Esophagus squamous epithelium (tissue), 5 donors: ENCODE data around the gene OSBPL5. TPM values are rescaled to one million over a fixed set of nuclear protein-coding genes. Genes with fewer than 3 reads are reported as not detected.
A peak's percentile ranks its signal among the peaks of the same experiment; 100 is the strongest.

Experiments
- DNase-seq: peaks from one replicate; lab custom pipeline; 2025; lab: John Stamatoyannopoulos, UW
- H3K27ac ChIP-seq, 4 donors: fragments of 200-600 bp; sonication (generic); one replicate each; pipeline ENCODE4 v1.5.1; 2016 to 2019; ENCODE audit warnings: mild to moderate bottlenecking in 1 of 4
- H3K27me3 ChIP-seq, 4 donors: fragments of 200-600 bp; sonication (generic); 1 replicate in 3 of 4; 2 replicates in 1 of 4; pipeline versions ENCODE4 v1.5.1 to v1.6.0; 2017 to 2021; ENCODE audit warnings: antibody characterized with exemption in 1 of 4
- H3K36me3 ChIP-seq, 3 donors: fragments of 200-600 bp; sonication (generic); one replicate each; pipeline ENCODE4 v1.5.1; 2016 to 2019
- H3K4me1 ChIP-seq, 3 donors: fragments of 200-600 bp; sonication (generic); one replicate each; pipeline ENCODE4 v1.5.1; 2017 to 2019
- H3K4me3 ChIP-seq, 4 donors: fragments of 200-600 bp; sonication (generic); 1 replicate in 3 of 4; 2 replicates in 1 of 4; pipeline ENCODE4 v1.5.1; 2016 to 2019; ENCODE audit warnings: mild to moderate bottlenecking in 2 of 4, moderate library complexity in 1 of 4
- H3K9me3 ChIP-seq, 3 donors: fragments of 200-600 bp; sonication (generic); one replicate each; pipeline ENCODE4 v1.5.1; 2016 to 2019
- POLR2A ChIP-seq, 4 donors: fragments of 450-650 bp; IDR thresholded peaks; one replicate each; pipeline ENCODE4 v1.6.1; 2017; ENCODE audit warnings: antibody characterized with exemption in 4 of 4, mild to moderate bottlenecking in 4 of 4, moderate library complexity in 3 of 4
- WGBS, 2 donors: methylation state at CpG; one replicate each; pipeline ENCODE4 v1.1.5; 2018; 5-methylcytosine and 5-hydroxymethylcytosine counted together
- intact Hi-C: fragments of 100-400 bp; cut with DNase I; formaldehyde crosslinking; loops from one replicate; pipeline ENCODE4 v1.15.0; 2022
- total RNA-seq, 4 donors: library from RNA; depleted of rRNA; stranded (reverse); fragments of >200 nt; gene quantifications; one replicate each; pipeline ENCODE4 v1.1.0, GENCODE V29; 2016
- TF ChIP-seq, protein P1 (sequence below), 6 experiments: fragments of 450-650 bp in 4 of 6; fragments of 200-600 bp in 2 of 6; sonication (generic) in 2 of 6; IDR thresholded peaks; one replicate each; pipeline ENCODE4 v1.5.1; 2016 to 2019; ENCODE audit warnings: antibody characterized with exemption in 6 of 6, mild to moderate bottlenecking in 4 of 6, moderate library complexity in 4 of 6
- donor health status: DM: yes; HTN: yes; CAD: no.

OSBPL5 gene
- total RNA-seq, 4 donors from 2014 or later, result 11.9 to 30.9 (median 17.9) TPM

DNA sequence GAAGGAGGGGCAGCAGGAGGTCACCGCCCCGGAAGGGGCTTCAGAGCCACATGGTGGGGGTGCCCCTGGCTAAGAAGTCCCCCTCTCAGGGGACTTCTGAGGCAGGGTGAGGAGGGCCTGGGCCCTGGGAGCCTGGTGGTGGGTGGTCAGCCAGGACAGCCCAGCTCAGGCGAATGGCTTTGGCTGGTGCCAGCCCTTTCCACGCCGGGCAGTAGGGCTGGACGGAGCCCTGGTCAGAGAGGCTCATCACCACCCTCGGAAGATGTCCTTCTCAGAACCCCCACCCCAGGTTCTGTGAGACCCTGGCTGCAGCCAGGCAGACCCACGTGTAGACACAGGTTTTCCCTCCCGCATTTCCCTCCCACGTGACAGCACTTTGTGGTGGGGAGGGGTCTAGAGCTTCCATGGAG lies 35.9 kb downstream of the OSBPL5 start:
- H3K36me3 ChIP-seq, result peaks cover 0 to 26% (median 0%) of the 10 kb centered on the region in 3 donors
- no peak for DNase-seq
- intact Hi-C loops, result no loop called here
- no peaks in the 10 kb centered on the region for H3K9me3 ChIP-seq
- no peaks in the 10 kb centered on the region for H3K27me3 ChIP-seq
- TF ChIP-seq POLR2A (IDR thresholded peaks at IDR 0.05), result no peak
- TF ChIP-seq, protein P1, sequence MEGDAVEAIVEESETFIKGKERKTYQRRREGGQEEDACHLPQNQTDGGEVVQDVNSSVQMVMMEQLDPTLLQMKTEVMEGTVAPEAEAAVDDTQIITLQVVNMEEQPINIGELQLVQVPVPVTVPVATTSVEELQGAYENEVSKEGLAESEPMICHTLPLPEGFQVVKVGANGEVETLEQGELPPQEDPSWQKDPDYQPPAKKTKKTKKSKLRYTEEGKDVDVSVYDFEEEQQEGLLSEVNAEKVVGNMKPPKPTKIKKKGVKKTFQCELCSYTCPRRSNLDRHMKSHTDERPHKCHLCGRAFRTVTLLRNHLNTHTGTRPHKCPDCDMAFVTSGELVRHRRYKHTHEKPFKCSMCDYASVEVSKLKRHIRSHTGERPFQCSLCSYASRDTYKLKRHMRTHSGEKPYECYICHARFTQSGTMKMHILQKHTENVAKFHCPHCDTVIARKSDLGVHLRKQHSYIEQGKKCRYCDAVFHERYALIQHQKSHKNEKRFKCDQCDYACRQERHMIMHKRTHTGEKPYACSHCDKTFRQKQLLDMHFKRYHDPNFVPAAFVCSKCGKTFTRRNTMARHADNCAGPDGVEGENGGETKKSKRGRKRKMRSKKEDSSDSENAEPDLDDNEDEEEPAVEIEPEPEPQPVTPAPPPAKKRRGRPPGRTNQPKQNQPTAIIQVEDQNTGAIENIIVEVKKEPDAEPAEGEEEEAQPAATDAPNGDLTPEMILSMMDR (IDR thresholded peaks at IDR 0.05), result no peak
- H3K4me1 ChIP-seq, result peaks cover 10 to 58% (median 23%) of the 10 kb centered on the region in 3 donors
- WGBS, 2 donors, result 85% methylated on average over 4 of the region's 10 CpGs; no CpG with 5 or more reads in 1 of the 2 donors
- H3K27ac ChIP-seq, result no peak overlapping the region
- no peak overlapping the region for H3K4me3 ChIP-seq

GRCh38 chr11:3128356-3129180 lies 36.5 kb downstream of the OSBPL5 start:
- TF ChIP-seq, protein P1 (IDR thresholded peaks at IDR 0.05), result no peak
- no peak for TF ChIP-seq POLR2A (IDR thresholded peaks at IDR 0.05)

DNA sequence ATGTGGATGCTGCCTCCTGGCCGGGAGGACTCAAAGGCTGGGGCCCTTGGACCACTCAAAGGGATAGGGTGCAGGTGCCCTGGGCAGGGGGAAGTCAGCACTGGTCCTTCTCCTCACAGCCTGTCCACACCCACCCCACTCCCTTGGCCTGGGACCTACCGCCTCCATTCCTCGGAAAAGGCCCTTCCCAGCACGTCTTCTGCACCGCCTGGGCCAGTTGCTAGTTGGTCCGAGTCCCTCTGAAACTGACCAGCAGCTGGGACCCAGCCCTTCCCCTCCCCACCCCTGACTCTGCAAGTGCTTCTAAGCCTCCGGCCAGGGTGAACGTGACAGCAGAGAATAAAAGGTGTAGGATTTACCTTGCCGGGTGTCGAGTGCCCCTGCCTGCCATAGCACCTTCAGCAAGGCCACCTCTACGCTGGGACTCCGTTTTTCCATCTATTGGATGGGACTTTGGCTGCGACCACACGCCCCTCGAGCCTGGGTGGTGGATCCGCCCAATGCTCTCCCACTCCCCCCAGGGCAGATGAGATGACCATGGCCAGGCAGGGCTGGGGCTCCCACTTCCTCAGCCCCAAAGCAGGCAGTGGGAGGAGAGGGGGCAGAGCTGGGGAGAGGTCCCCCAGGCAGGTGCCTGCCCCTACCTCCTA lies 37.3 kb downstream of the OSBPL5 start:
- no peak for DNase-seq
- Histone ChIP-seq H3K4me1 (peaks cover 20 to 72% (median 36%) of the 10 kb centered on the region in 3 donors), H3K9me3 (no peaks in the 10 kb centered on the region), H3K4me3 (no peak overlapping the region), H3K36me3 (peaks cover 0 to 23% (median 0%) of the 10 kb centered on the region in 3 donors), H3K27ac (peak overlapping the region in 3 of 4 donors; percentile 46 to 73 (median 71)), H3K27me3 (no peaks in the 10 kb centered on the region)
- 80 to 84% methylated on average over 6 to 8 of the region's 16 CpGs for WGBS, 2 donors
- intact Hi-C loops, result no loop called here
- TF ChIP-seq, protein P1 (IDR thresholded peaks at IDR 0.05), result no peak
- TF ChIP-seq POLR2A (IDR thresholded peaks at IDR 0.05), result no peak

More at GRCh38 chr11:3128356-3129180, 36.5 kb downstream of the OSBPL5 start:
- intact Hi-C loops, result no loop called here
- Histone ChIP-seq H3K4me1 (peaks cover 13 to 65% (median 29%) of the 10 kb centered on the region in 3 donors), H3K9me3 (no peaks in the 10 kb centered on the region), H3K36me3 (peaks cover 0 to 26% (median 0%) of the 10 kb centered on the region in 3 donors), H3K27me3 (no peaks in the 10 kb centered on the region), H3K4me3 (no peak overlapping the region), H3K27ac (peak overlapping the region in 3 of 4 donors; percentile 46 to 73 (median 71))
- 79 to 100% methylated on average over 2 to 3 of the region's 19 CpGs for WGBS, 2 donors
- DNase-seq, result no peak

DNA sequence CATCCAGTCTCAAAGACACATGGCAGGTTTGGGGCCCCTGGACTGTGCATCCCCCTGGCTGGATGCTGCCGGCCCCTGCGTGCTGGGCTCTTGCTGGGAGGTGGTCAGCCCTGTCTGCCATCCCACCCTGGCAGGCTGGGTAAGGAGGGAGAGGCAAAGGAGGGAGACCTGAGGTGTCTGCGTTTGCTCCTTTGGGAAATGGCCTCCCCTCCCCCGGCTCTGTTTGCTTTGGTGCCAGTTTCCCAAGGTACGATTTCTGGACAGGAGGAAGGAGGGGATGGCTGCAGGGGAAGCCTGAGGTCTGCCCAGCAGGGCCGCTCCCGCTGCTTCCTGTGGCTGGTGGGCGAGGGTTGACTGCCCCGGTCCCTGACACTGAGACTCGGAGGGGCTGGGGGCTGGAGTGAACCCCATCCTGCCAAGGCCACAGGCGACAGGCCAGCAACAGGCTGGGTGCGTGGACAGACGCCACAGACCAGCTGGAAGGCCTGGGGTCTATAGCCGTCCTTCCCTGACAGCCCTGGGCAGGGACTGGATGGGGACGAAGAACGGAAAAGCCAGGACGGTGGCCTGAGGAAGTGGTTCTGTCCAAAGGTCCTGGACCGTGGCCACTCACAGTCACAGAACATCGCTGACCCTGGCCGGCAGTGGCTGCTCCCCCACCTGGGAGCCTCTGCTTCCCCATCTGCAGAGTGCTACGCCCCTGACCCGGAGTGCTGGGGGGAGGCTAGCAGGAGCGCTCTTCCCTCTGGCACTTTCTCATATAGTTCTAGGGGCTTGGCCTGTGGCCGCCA lies 38.0 kb downstream of the OSBPL5 start:
- Histone ChIP-seq H3K9me3 (no peaks in the 10 kb centered on the region), H3K27ac (peak overlapping the region; percentile 28 to 73 (median 58)), H3K4me3 (no peak overlapping the region), H3K4me1 (peaks cover 20 to 79% (median 36%) of the 10 kb centered on the region in 3 donors), H3K27me3 (no peaks in the 10 kb centered on the region), H3K36me3 (peaks cover 0 to 30% (median 0%) of the 10 kb centered on the region in 3 donors)
- intact Hi-C loops, result no loop called here
- DNase-seq, result no peak
- TF ChIP-seq, protein P1 (IDR thresholded peaks at IDR 0.05), result no peak
- no peak for TF ChIP-seq POLR2A (IDR thresholded peaks at IDR 0.05)
- 71 to 77% methylated on average over 8 to 12 of the region's 24 CpGs for WGBS, 2 donors
